SK-N-SH (cell line): ENCODE data around the gene MYO18A. TPM values are rescaled to one million over a fixed set of nuclear protein-coding genes. Genes with fewer than 3 reads are reported as not detected.

Source experiments
- CTCF ChIA-PET: fragments of 300-600, 350-600 bp; formaldehyde crosslinking; extraction: SDS; loops from one replicate; lab custom pipeline; 2021; lab: Yijun Ruan, JAX
- POLR2A ChIA-PET: fragments of 350-600 bp; sonication (Branson Sonifier 250); formaldehyde crosslinking; extraction: SDS; loops from one replicate; lab custom pipeline; 2020; ENCODE audit warnings: antibody characterized with exemption, inconsistent platforms; lab: Yijun Ruan, JAX
- DNase-seq: peaks from one replicate; pipeline ENCODE4 v3.0.0; 2012
- H2AFZ ChIP-seq: fragments of 200-600 bp; sonication (generic); 2 replicates; pipeline ENCODE4 v1.8.1; 2016; ENCODE audit warnings: antibody characterized with exemption, mild to moderate bottlenecking, low read depth
- H3F3A ChIP-seq: fragments of 200-600 bp; sonication (generic); replicated peaks from 2 replicates; pipeline ENCODE3; 2016; ENCODE audit warnings: antibody characterized with exemption, mild to moderate bottlenecking; ENCODE audit not compliant: insufficient read depth
- H3K27ac ChIP-seq, 2 experiments: fragments of 200-500 bp in 1 of 2; fragments of 200-600 bp in 1 of 2; sonication (Bioruptor generic) in 1 of 2; sonication (generic), shearing (Covaris generic) in 1 of 2; 2 replicates each; pipeline versions ENCODE4 v1.5.1 to v1.6.1; 2014 to 2016; ENCODE audit warnings: low read depth in 2 of 2, inconsistent platforms in 1 of 2, low read length in 1 of 2, mild to moderate bottlenecking in 1 of 2, mixed read lengths in 1 of 2
- H3K27me3 ChIP-seq: fragments of 200-600 bp; sonication (generic), shearing (Covaris generic); 2 replicates; pipeline ENCODE4 v1.6.1; 2016; ENCODE audit warnings: mixed run types; ENCODE audit not compliant: insufficient read depth
- H3K36me3 ChIP-seq, 2 experiments: fragments of 200-500 bp in 1 of 2; fragments of 200-600 bp in 1 of 2; sonication (Bioruptor generic) in 1 of 2; sonication (generic) in 1 of 2; replicated peaks in 1 of 2; 2 replicates each; pipeline versions ENCODE3 to v1.5.1; 2014 to 2016; ENCODE audit warnings: low read length in 1 of 2, mild to moderate bottlenecking in 1 of 2; ENCODE audit not compliant: insufficient read depth in 2 of 2, control insufficient read depth in 1 of 2
- H3K4me1 ChIP-seq, 2 experiments: fragments of 200-500 bp in 1 of 2; fragments of 200-600 bp in 1 of 2; sonication (Bioruptor generic) in 1 of 2; sonication (generic), shearing (Covaris generic) in 1 of 2; 2 replicates each; pipeline versions ENCODE4 v1.5.1 to v1.6.1; 2014 to 2016; ENCODE audit warnings: low read depth in 1 of 2, low read length in 1 of 2, mixed run types in 1 of 2; ENCODE audit not compliant: insufficient read depth in 2 of 2, control insufficient read depth in 1 of 2
- H3K4me2 ChIP-seq: fragments of 200-600 bp; sonication (generic), shearing (Covaris generic); 2 replicates; pipeline ENCODE4 v1.6.1; 2017; ENCODE audit warnings: mixed run types
- H3K4me3 ChIP-seq, 2 experiments: fragments of 200-500 bp in 1 of 2; fragments of 200-600 bp in 1 of 2; sonication (Bioruptor generic) in 1 of 2; sonication (generic), shearing (Covaris generic) in 1 of 2; 2 replicates each; pipeline versions ENCODE4 v1.5.1 to v1.8.1; 2014 to 2016; ENCODE audit warnings: low read depth in 2 of 2, inconsistent platforms in 1 of 2, low read length in 1 of 2, mild to moderate bottlenecking in 1 of 2, mixed read lengths in 1 of 2, moderate library complexity in 1 of 2
- H3K79me2 ChIP-seq: fragments of 200-600 bp; sonication (generic); 2 replicates; pipeline ENCODE4 v1.8.1; 2017; ENCODE audit warnings: mild to moderate bottlenecking; ENCODE audit not compliant: insufficient read depth
- H3K9ac ChIP-seq: fragments of 200-600 bp; sonication (generic); 2 replicates; pipeline ENCODE4 v1.6.1; 2017; ENCODE audit warnings: mixed run types
- H3K9me2 ChIP-seq: fragments of 200-600 bp; sonication (generic); 2 replicates; pipeline ENCODE4 v1.6.1; 2017; ENCODE audit warnings: mixed run types
- H3K9me3 ChIP-seq: fragments of 200-600 bp; sonication (generic); 2 replicates; pipeline ENCODE4 v1.6.1; 2017; ENCODE audit warnings: mixed run types, mild to moderate bottlenecking, moderate library complexity
- H4K20me1 ChIP-seq: fragments of 200-600 bp; sonication (generic); 2 replicates; pipeline ENCODE4 v1.6.1; 2017; ENCODE audit warnings: mild to moderate bottlenecking, mixed run types; ENCODE audit not compliant: insufficient read depth
- CTCF ChIP-seq: fragments of 200-600 bp; sonication (generic); IDR thresholded peaks from 2 replicates; pipeline ENCODE4 v1.6.1; 2017; ENCODE audit warnings: antibody characterized with exemption, mild to moderate bottlenecking, moderate library complexity
- ELF1 ChIP-seq: IDR thresholded peaks from 2 replicates; pipeline ENCODE4 v1.4.0; 2012
- EZH2phosphoT487 ChIP-seq: fragments of 200-600 bp; sonication (generic); IDR thresholded peaks from 2 replicates; pipeline ENCODE4 v1.6.1; 2017; ENCODE audit warnings: low read depth, mixed run types, mild to moderate bottlenecking, antibody characterized with exemption, moderate library complexity, borderline replicate concordance
- FOSL2 ChIP-seq: IDR thresholded peaks from 2 replicates; pipeline ENCODE4 v1.4.0; 2012; ENCODE audit warnings: low read depth, mild to moderate bottlenecking, moderate library complexity, borderline replicate concordance
- FOXJ3 ChIP-seq: sonication (generic); formaldehyde crosslinking; IDR thresholded peaks from 2 replicates; pipeline ENCODE4 v1.5.1; 2020; ENCODE audit warnings: mild to moderate bottlenecking, missing genetic modification reagents
- FOXM1 ChIP-seq: IDR thresholded peaks from 2 replicates; pipeline ENCODE4 v1.4.0; 2012; ENCODE audit warnings: low read depth, mild to moderate bottlenecking
- GATA2 ChIP-seq: sonication (generic); formaldehyde crosslinking; IDR thresholded peaks from 2 replicates; pipeline ENCODE4 v1.5.0; 2020; ENCODE audit warnings: mild to moderate bottlenecking, missing genetic modification reagents
- NRF1 ChIP-seq: IDR thresholded peaks from 2 replicates; pipeline ENCODE4 v1.6.1; 2012; ENCODE audit warnings: low read depth, mild to moderate bottlenecking, low read length
- POLR2AphosphoS5 ChIP-seq: IDR thresholded peaks from 2 replicates; pipeline ENCODE4 v1.6.1; 2012; ENCODE audit warnings: low read depth, low read length
- RFX5 ChIP-seq: IDR thresholded peaks from 2 replicates; pipeline ENCODE4 v1.6.1; 2012; ENCODE audit warnings: mild to moderate bottlenecking, improper control_type of control experiment, low read length
- SMC3 ChIP-seq: IDR thresholded peaks from 2 replicates; pipeline ENCODE4 v1.6.1; 2012; ENCODE audit warnings: low read depth, low read length, improper control_type of control experiment
- USF1 ChIP-seq: IDR thresholded peaks from 2 replicates; pipeline ENCODE4 v1.4.0; 2012; ENCODE audit warnings: low read depth, borderline replicate concordance
- YY1 ChIP-seq: IDR thresholded peaks from 2 replicates; pipeline ENCODE4 v1.4.0; 2012; ENCODE audit warnings: low read depth, mild to moderate bottlenecking
- ZBTB33 ChIP-seq: IDR thresholded peaks from 2 replicates; pipeline ENCODE4 v1.4.0; 2012; ENCODE audit warnings: low read depth, borderline replicate concordance
- WGBS: methylation state at CpG from one replicate; pipeline ENCODE4 v1.1.6; 2017; ENCODE audit warnings: low lambda C conversion rate; 5-methylcytosine and 5-hydroxymethylcytosine counted together
- polyA plus RNA-seq, 3 experiments: library from polyadenylated mRNA; depleted of rRNA; stranded (reverse); fragments of >200 nt; gene quantifications; 2 replicates each; pipeline ENCODE4 v1.2.3, GENCODE V29; 2012
- TF ChIP-seq, protein P1 (sequence below): fragments of 150-350 bp; IDR thresholded peaks from 2 replicates; pipeline ENCODE4 v1.6.1; 2017; ENCODE audit warnings: antibody characterized with exemption, low read length, low read depth, borderline replicate concordance

MYO18A gene
- polyA plus RNA-seq, 1 of the 3 experiments (the other 2 are of a cell fraction), result 6.6 TPM

DNA sequence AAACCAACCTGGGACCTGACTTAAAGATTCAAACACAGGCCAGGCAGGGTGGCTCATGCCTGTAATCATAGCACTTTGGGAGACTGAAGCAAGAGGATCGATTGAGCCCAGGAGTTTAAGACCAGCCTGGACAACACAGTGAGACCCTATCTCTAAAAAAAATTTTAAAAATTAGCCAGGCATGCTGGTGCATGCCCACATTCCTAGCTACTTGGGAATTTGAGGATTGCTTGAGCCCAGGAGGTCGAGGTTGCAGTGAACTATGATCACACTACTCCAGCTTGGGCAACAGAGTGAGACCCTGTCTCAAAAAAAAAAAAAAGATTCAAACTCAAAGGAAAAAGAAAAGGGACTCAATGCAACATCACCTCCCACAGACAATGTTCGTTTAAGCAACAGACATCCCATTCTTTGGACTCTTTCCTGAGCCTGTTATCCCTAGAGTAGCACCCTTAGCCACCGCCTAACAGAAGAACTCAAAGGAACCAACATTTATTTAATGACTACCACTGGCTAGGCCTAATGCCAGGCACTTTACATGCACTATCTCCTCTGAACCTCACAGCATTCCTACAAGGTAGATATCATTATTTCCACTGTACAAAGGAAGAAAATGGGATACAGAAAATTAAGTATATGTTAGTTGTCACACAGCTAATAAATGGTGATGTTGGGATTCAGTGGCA lies 12.7 kb downstream of the MYO18A start:
- Histone ChIP-seq H3K9me2 (no peaks in the 10 kb centered on the region), H4K20me1 (no peaks in the 10 kb centered on the region), H3K9me3 (no peaks in the 10 kb centered on the region), H3K36me3 (peaks cover 0 to 8% of the 10 kb centered on the region in 2 experiments), H3K27me3 (no peaks in the 10 kb centered on the region), H3K9ac (no peak overlapping the region), H3K27ac (no peak overlapping the region), H3K4me1 (peaks cover 6 to 11% of the 10 kb centered on the region in 2 experiments; a peak in 2 of 4 replicates), H2AFZ (no peak overlapping the region), H3K4me2 (no peak overlapping the region), H3F3A (no peaks in the 10 kb centered on the region), H3K79me2 (no peaks in the 10 kb centered on the region; the same call in 1 of the 2 replicates), H3K4me3 (no peak overlapping the region)
- ChIA-PET POLR2A (no interaction called here), CTCF (interaction anchor here (1.5 to 8.1 kb wide), 2 partner anchors 13 to 20 kb away, joined by 4 to 42 read pairs; partner anchors contain the start of gene MYO18A)
- no peak for TF ChIP-seq FOXM1
- TF ChIP-seq RFX5, result no peak
- TF ChIP-seq USF1, result no peak
- no peak for TF ChIP-seq FOSL2
- TF ChIP-seq, protein P1, sequence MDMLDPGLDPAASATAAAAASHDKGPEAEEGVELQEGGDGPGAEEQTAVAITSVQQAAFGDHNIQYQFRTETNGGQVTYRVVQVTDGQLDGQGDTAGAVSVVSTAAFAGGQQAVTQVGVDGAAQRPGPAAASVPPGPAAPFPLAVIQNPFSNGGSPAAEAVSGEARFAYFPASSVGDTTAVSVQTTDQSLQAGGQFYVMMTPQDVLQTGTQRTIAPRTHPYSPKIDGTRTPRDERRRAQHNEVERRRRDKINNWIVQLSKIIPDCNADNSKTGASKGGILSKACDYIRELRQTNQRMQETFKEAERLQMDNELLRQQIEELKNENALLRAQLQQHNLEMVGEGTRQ, result no peak
- TF ChIP-seq NRF1, result no peak
- no peak for TF ChIP-seq FOXJ3 (CRISPR knock-in tag)
- TF ChIP-seq ZBTB33, result no peak
- no peak for TF ChIP-seq ELF1
- no peak for TF ChIP-seq EZH2phosphoT487
- TF ChIP-seq GATA2 (CRISPR knock-in tag), result no peak
- no peak for TF ChIP-seq POLR2AphosphoS5
- no peak for TF ChIP-seq CTCF
- TF ChIP-seq YY1, result no peak
- no peak for TF ChIP-seq SMC3
- 82% methylated on average over 4 of the region's 4 CpGs for WGBS
- no peak for DNase-seq
